HepG2 (cell line): ENCODE measurements around the gene SMIM36. TPM values are rescaled to one million over a fixed set of nuclear protein-coding genes. Genes with fewer than 3 reads are reported as not detected.

Experiments used
- CEBPG ChIP-seq: IDR thresholded peaks from 2 replicates; pipeline ENCODE4 v1.6.1; 2016
- ELK4 ChIP-seq: sonication (generic); formaldehyde crosslinking; IDR thresholded peaks from 2 replicates; pipeline ENCODE4 v1.9.0; 2021; ENCODE audit warnings: missing genetic modification reagents, borderline replicate concordance
- FOXA3 ChIP-seq: IDR thresholded peaks from 2 replicates; pipeline ENCODE4 v1.6.1; 2016; ENCODE audit warnings: missing genetic modification reagents, missing compliant biosample characterization
- FOXJ3 ChIP-seq: sonication (generic); formaldehyde crosslinking; IDR thresholded peaks from 2 replicates; pipeline ENCODE4 v1.4.0; 2020; ENCODE audit warnings: missing genetic modification reagents, mild to moderate bottlenecking, borderline replicate concordance
- HOXA5 ChIP-seq: sonication (generic); formaldehyde crosslinking; IDR thresholded peaks from 2 replicates; pipeline ENCODE4 v1.4.0; 2020; ENCODE audit warnings: missing genetic modification reagents
- HOXA9 ChIP-seq: sonication (generic); formaldehyde crosslinking; IDR thresholded peaks from 2 replicates; pipeline ENCODE4 v1.8.1; 2022; ENCODE audit warnings: missing genetic modification reagents, mild to moderate bottlenecking, moderate library complexity, borderline replicate concordance
- IRX3 ChIP-seq: sonication (generic); formaldehyde crosslinking; IDR thresholded peaks from 2 replicates; pipeline ENCODE4 v1.8.1; 2023; ENCODE audit warnings: mild to moderate bottlenecking, low read depth, missing genetic modification reagents, borderline replicate concordance
- NFIC ChIP-seq: IDR thresholded peaks from 2 replicates; pipeline ENCODE4 v1.6.1; 2012; ENCODE audit warnings: mild to moderate bottlenecking, low read length, inconsistent platforms
- PAX8 ChIP-seq: sonication (generic); formaldehyde crosslinking; IDR thresholded peaks from 2 replicates; pipeline ENCODE4 v1.8.0; 2022; ENCODE audit warnings: mild to moderate bottlenecking, missing genetic modification reagents, borderline replicate concordance
- SAP130 ChIP-seq: IDR thresholded peaks from 2 replicates; pipeline ENCODE4 v1.6.1; 2016; ENCODE audit warnings: low read depth
- SATB2 ChIP-seq: sonication (generic); formaldehyde crosslinking; IDR thresholded peaks from 2 replicates; pipeline ENCODE4 v1.5.0; 2020; ENCODE audit warnings: missing genetic modification reagents
- TAF1 ChIP-seq: sonication (generic); formaldehyde crosslinking; IDR thresholded peaks from 2 replicates; pipeline ENCODE4 v1.4.0; 2020; ENCODE audit warnings: missing genetic modification reagents
- ZBTB25 ChIP-seq: IDR thresholded peaks from 2 replicates; pipeline ENCODE4 v1.6.1; 2018; ENCODE audit warnings: missing genetic modification reagents
- ZIK1 ChIP-seq: sonication (generic); formaldehyde crosslinking; IDR thresholded peaks from 2 replicates; pipeline ENCODE4 v1.5.0; 2020; ENCODE audit warnings: mild to moderate bottlenecking, low read depth, missing genetic modification reagents, borderline replicate concordance
- ZNF124 ChIP-seq: sonication (generic); formaldehyde crosslinking; IDR thresholded peaks from 2 replicates; pipeline ENCODE4 v1.4.0; 2020; ENCODE audit warnings: missing genetic modification reagents
- ZNF543 ChIP-seq: sonication (generic); formaldehyde crosslinking; IDR thresholded peaks from 2 replicates; pipeline ENCODE4 v1.4.0; 2020; ENCODE audit warnings: mild to moderate bottlenecking, missing genetic modification reagents
- ZNF646 ChIP-seq: sonication (generic); formaldehyde crosslinking; IDR thresholded peaks from 2 replicates; pipeline ENCODE4 v1.9.0; 2021; ENCODE audit warnings: mild to moderate bottlenecking, missing genetic modification reagents
- ZNF800 ChIP-seq: sonication (generic); formaldehyde crosslinking; IDR thresholded peaks from 2 replicates; pipeline ENCODE4 v1.4.0; 2020; ENCODE audit warnings: missing genetic modification reagents
- ZSCAN9 ChIP-seq: IDR thresholded peaks from 2 replicates; pipeline ENCODE4 v1.6.1; 2016; ENCODE audit warnings: borderline replicate concordance
- polyA plus RNA-seq, 8 experiments: library from polyadenylated mRNA; depleted of rRNA in 3 of 8; stranded (reverse) in 7 of 8; unstranded in 1 of 8; fragments of >200 nt; fragmentation: Illumina TruSeq in 4 of 8; extraction: Trizol in 4 of 8; gene quantifications; 2 replicates each; pipeline versions ENCODE4 v1.2.1 to v1.2.3, GENCODE V29; 2011 to 2016; ENCODE audit warnings: low read depth in 4 of 8, missing spikeins in 1 of 8, mixed read lengths in 1 of 8; ENCODE audit not compliant: insufficient read depth in 1 of 8
- total RNA-seq, 5 experiments: library from RNA; depleted of rRNA; stranded (reverse); fragments of >200 nt; fragmentation: Illumina TruSeq; extraction: Trizol; gene quantifications; 2 replicates each; pipeline ENCODE4 v1.2.3, GENCODE V29; 2016; ENCODE audit warnings: low read depth in 1 of 5

The SMIM36 gene
- total and polyA plus RNA-seq, 2 of the 13 experiments (the other 11 are each of a cell fraction or from before 2014, with no cell fraction given), result not detected

GRCh38 chr17:55420067-55420775 is 91.0 kb downstream of the SMIM36 start (continued):
- TF ChIP-seq ZBTB25 (no peak), CEBPG (0 out of 2 replicates have a peak, but pooled peaks have one; percentile 5), ZNF543 (CRISPR knock-in tag) (0 out of 2 replicates have a peak, but pooled peaks have one; percentile 9), ELK4 (no peak), PAX8 (CRISPR knock-in tag) (0 out of 2 replicates have a peak, but pooled peaks have one; percentile 39), TAF1 (CRISPR knock-in tag) (no peak), HOXA9 (CRISPR knock-in tag) (no peak), IRX3 (CRISPR knock-in tag) (0 out of 2 replicates have a peak, but pooled peaks have one; percentile 7), ZNF800 (CRISPR knock-in tag) (peak; percentile 65; the same call in 1 of the 2 replicates), SATB2 (CRISPR knock-in tag) (0 out of 2 replicates have a peak, but pooled peaks have one; percentile 28), SAP130 (no peak; the same call in 1 of the 2 replicates), NFIC (0 out of 2 replicates have a peak, but pooled peaks have one; percentile 7), HOXA5 (peak; percentile 19; the same call in 1 of the 2 replicates), FOXJ3 (CRISPR knock-in tag) (0 out of 2 replicates have a peak, but pooled peaks have one; percentile 10), FOXA3 (peak; percentile 14; the same call in 1 of the 2 replicates), ZNF124 (CRISPR knock-in tag) (no peak), ZSCAN9 (peak; percentile 62), ZNF646 (CRISPR knock-in tag) (no peak), ZIK1 (CRISPR knock-in tag) (peak; percentile 34; the same call in 1 of the 2 replicates)
